Upper lobe of right lung (tissue), 1 donor: Measurements from ENCODE around the gene UQCR11. TPM values are rescaled to one million over a fixed set of nuclear protein-coding genes. Genes with fewer than 3 reads are reported as not detected.

Experiments
- ATAC-seq: fragments of 200-7000 bp; cut with Tn5 transposase; one replicate; pipeline ENCODE4 v1.9.1; 2020; ENCODE audit warnings: mild to moderate bottlenecking, moderate library complexity
- DNase-seq: peaks from one replicate; pipeline ENCODE4 v3.0.0-alpha.2; 2020
- H3K27ac ChIP-seq: fragments of 200-600 bp; one replicate; pipeline ENCODE4 v1.8.0; 2022
- H3K27me3 ChIP-seq: fragments of 200-600 bp; one replicate; pipeline ENCODE4 v1.8.0; 2022; ENCODE audit warnings: mild to moderate bottlenecking
- H3K36me3 ChIP-seq: fragments of 200-600 bp; one replicate; pipeline ENCODE4 v1.8.0; 2022
- H3K4me1 ChIP-seq: fragments of 200-600 bp; one replicate; pipeline ENCODE4 v1.8.0; 2022
- H3K4me3 ChIP-seq: fragments of 200-600 bp; one replicate; pipeline ENCODE4 v1.8.0; 2022; ENCODE audit warnings: mild to moderate bottlenecking
- H3K9me3 ChIP-seq: fragments of 200-600 bp; one replicate; pipeline ENCODE4 v1.8.0; 2022
- CTCF ChIP-seq: fragments of 200-600 bp; IDR thresholded peaks from one replicate; pipeline ENCODE4 v1.8.0; 2022; ENCODE audit warnings: antibody characterized with exemption
- intact Hi-C: fragments of 100-400 bp; cut with DNase I; formaldehyde crosslinking; loops from one replicate; pipeline ENCODE4 v1.11.0; 2022
- total RNA-seq: library from RNA; stranded (reverse); fragmentation: NEBNext Ultra II Directional; extraction: Animal tissue kit (Norgen Biotek cat#: 25700); gene quantifications from one replicate; pipeline ENCODE4 v1.2.1, GENCODE V29; 2021
- donor health status: DM: no; HTN: yes; CAD: no; lungs with severe emphysema.

UQCR11 gene
- total RNA-seq, 1 donor from 2014 or later: 167 TPM

GRCh38 chr19:1574354-1575136 is 30.7 kb downstream of the UQCR11 start:
- intact Hi-C loops: no loop called here
- ATAC-seq (no peak), DNase-seq (no peak)
- Histone ChIP-seq H3K27ac (no peak overlapping the region), H3K27me3 (no peaks in the 10 kb centered on the region), H3K36me3 (peaks cover 23% of the 10 kb centered on the region), H3K9me3 (no peaks in the 10 kb centered on the region), H3K4me1 (no peaks in the 10 kb centered on the region), H3K4me3 (no peak overlapping the region)
- TF ChIP-seq CTCF: no peak

GRCh38 chr19:1572795-1573194 is 32.5 kb downstream of the UQCR11 start:
- Histone ChIP-seq H3K4me3 (no peak overlapping the region), H3K27ac (no peak overlapping the region), H3K27me3 (no peaks in the 10 kb centered on the region), H3K9me3 (no peaks in the 10 kb centered on the region), H3K36me3 (peaks cover 11% of the 10 kb centered on the region), H3K4me1 (peaks cover 4% of the 10 kb centered on the region)
- no peak for TF ChIP-seq CTCF
- DNase-seq (no peak), ATAC-seq (no peak)
- intact Hi-C loops: no loop called here

DNA sequence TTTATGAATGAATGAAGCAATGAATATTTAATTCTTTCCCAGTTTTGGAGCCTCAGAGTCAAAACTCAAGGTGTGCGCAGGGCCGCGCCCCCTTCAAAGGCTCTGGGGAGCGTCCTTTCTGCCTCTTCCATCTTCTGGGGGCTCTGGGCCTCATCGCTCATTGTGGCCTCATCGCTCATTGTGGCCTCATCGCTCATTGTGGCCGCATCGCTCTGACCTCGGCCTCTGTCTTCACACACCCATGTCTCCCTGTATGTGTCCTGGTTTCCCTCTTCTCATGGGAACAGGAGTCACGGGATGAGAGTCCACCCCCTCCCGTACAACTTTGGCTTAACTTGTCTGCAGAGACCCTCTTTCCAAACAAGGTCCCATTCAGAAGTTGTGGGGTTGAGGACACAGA is 33.9 kb downstream of the UQCR11 start:
- intact Hi-C loops: no loop called here
- peaks cover 4% of the 10 kb centered on the region for H3K4me1 ChIP-seq
- no peaks in the 10 kb centered on the region for H3K36me3 ChIP-seq
- DNase-seq (no peak), ATAC-seq (no peak)
- no peak for TF ChIP-seq CTCF
- H3K27ac ChIP-seq: no peak overlapping the region
- no peak overlapping the region for H3K4me3 ChIP-seq
- H3K27me3 ChIP-seq: no peaks in the 10 kb centered on the region
- H3K9me3 ChIP-seq: no peaks in the 10 kb centered on the region

DNA sequence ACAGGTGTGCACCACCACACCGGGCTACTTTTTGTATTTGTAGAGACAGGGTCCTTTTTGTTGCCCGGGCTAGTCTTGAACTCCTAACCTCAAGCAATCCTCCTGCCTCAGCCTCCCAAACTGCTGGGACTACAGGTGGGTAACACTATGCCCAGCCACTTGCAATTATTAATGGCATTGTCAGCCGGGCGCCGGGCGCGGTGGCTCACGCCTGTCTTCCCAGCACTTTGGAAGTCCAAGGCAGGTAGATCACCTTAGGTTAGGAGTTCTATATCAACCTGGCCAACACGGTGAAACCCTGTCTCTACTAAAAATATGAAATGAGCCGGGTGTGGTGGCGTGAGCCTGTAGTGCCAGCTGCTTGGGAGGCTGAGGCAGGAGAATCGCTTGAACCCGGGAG is 34.4 kb downstream of the UQCR11 start:
- intact Hi-C loops: no loop called here
- Histone ChIP-seq H3K4me1 (peaks cover 4% of the 10 kb centered on the region), H3K36me3 (no peaks in the 10 kb centered on the region), H3K9me3 (no peaks in the 10 kb centered on the region), H3K27ac (no peak overlapping the region), H3K27me3 (no peaks in the 10 kb centered on the region), H3K4me3 (no peak overlapping the region)
- DNase-seq (no peak), ATAC-seq (no peak)
- TF ChIP-seq CTCF: no peak

GRCh38 chr19:1569997-1570396 is 35.3 kb downstream of the UQCR11 start:
- TF ChIP-seq CTCF: no peak
- no peaks in the 10 kb centered on the region for H3K9me3 ChIP-seq
- H3K4me1 ChIP-seq: peaks cover 4% of the 10 kb centered on the region
- no peaks in the 10 kb centered on the region for H3K36me3 ChIP-seq
- DNase-seq (no peak), ATAC-seq (no peak)
- no peaks in the 10 kb centered on the region for H3K27me3 ChIP-seq
- H3K27ac ChIP-seq: no peak overlapping the region
- intact Hi-C loops: no loop called here
- H3K4me3 ChIP-seq: no peak overlapping the region
